GM12878 (cell line): ENCODE measurements around the gene EXD3. TPM values are rescaled to one million over a fixed set of nuclear protein-coding genes. Genes with fewer than 3 reads are reported as not detected.

ENCODE experiments used
- ATAC-seq: fragments of 200-7000 bp; cut with Tn5 transposase; 3 replicates; pipeline ENCODE4 v1.9.1; 2020; ENCODE audit warnings: mild to moderate bottlenecking, moderate library complexity
- BruUV-seq: library from RNA; stranded (reverse); fragments of 400-500 nt; replicated peaks from 2 replicates; lab custom pipeline; 2021; lab: Mats Ljungman, UMichigan
- CTCF ChIA-PET: fragments of 300-600 bp; sonication (Branson Sonifier 250); formaldehyde crosslinking; extraction: SDS; loops from one replicate; lab custom pipeline; 2021; ENCODE audit warnings: inconsistent platforms; lab: Yijun Ruan, JAX
- POLR2A ChIA-PET: fragments of 350-600 bp; formaldehyde crosslinking; extraction: SDS; loops from one replicate; lab custom pipeline; 2021; ENCODE audit warnings: inconsistent platforms; lab: Charles Lee
- RAD21 ChIA-PET: fragments of 300-600 bp; sonication (Branson Sonifier 250); formaldehyde crosslinking; loops from one replicate; lab custom pipeline; 2023; ENCODE audit warnings: antibody characterized with exemption; ENCODE audit not compliant: unreplicated experiment; lab: Charles Lee
- SMC1A ChIA-PET: fragments of 300-600 bp; sonication (Branson Sonifier 250); formaldehyde crosslinking; loops from one replicate; lab custom pipeline; 2023; ENCODE audit not compliant: unreplicated experiment, uncharacterized antibody; lab: Charles Lee
- DNase-seq: peaks from one replicate; pipeline ENCODE4 v3.0.0-alpha.2; 2011; ENCODE audit warnings: low read depth, low spot score
- FAIRE-seq: peaks from 3 replicates; lab custom pipeline; 2011; peaks lifted over from hg19 to GRCh38; lab: Jason Lieb, UNC
- H2AFZ ChIP-seq: 2 replicates; pipeline ENCODE4 v1.6.0; 2011; ENCODE audit warnings: low read depth, low read length, control low read depth; ENCODE audit not compliant: control insufficient read depth
- H3K27ac ChIP-seq: 2 replicates; pipeline ENCODE4 v1.5.1; 2011; ENCODE audit warnings: control low read depth; ENCODE audit not compliant: control insufficient read depth, insufficient read depth
- H3K27me3 ChIP-seq, 2 experiments: replicated peaks in 1 of 2; 2 replicates each; pipeline versions ENCODE4 v1.6.0 to v1.6.1; 2011; ENCODE audit warnings: low read length in 1 of 2; ENCODE audit not compliant: control insufficient read depth in 2 of 2, insufficient read depth in 2 of 2
- H3K36me3 ChIP-seq, 2 experiments: 2 replicates each; pipeline ENCODE4 v1.5.1; 2011; ENCODE audit warnings: low read length in 1 of 2; ENCODE audit not compliant: control insufficient read depth in 2 of 2, insufficient read depth in 2 of 2
- H3K4me1 ChIP-seq: 2 replicates; pipeline ENCODE4 v1.6.1; 2011; ENCODE audit warnings: mild to moderate bottlenecking, low read length, moderate library complexity, mixed read lengths; ENCODE audit not compliant: control insufficient read depth, insufficient read depth
- H3K4me2 ChIP-seq: 2 replicates; pipeline ENCODE4 v1.6.0; 2011; ENCODE audit warnings: control low read depth; ENCODE audit not compliant: control insufficient read depth, insufficient read depth
- H3K4me3 ChIP-seq: fragments of 200-600 bp; sonication (generic); 2 replicates; pipeline ENCODE4 v1.5.1; 2016
- H3K79me2 ChIP-seq: 2 replicates; pipeline ENCODE4 v1.6.0; 2011; ENCODE audit warnings: low read length; ENCODE audit not compliant: control insufficient read depth, insufficient read depth
- H3K9ac ChIP-seq: 2 replicates; pipeline ENCODE4 v1.8.0; 2011; ENCODE audit warnings: low read length, control low read depth, mixed read lengths; ENCODE audit not compliant: control insufficient read depth, insufficient read depth
- H3K9me3 ChIP-seq: replicated peaks from 3 replicates; pipeline ENCODE4 v1.5.1; 2011; ENCODE audit warnings: mild to moderate bottlenecking, low read length; ENCODE audit not compliant: control insufficient read depth, insufficient read depth
- H4K20me1 ChIP-seq: 2 replicates; pipeline ENCODE4 v1.6.0; 2011; ENCODE audit not compliant: control insufficient read depth, insufficient read depth
- BRCA1 ChIP-seq: IDR thresholded peaks from 2 replicates; pipeline ENCODE4 v1.6.1; 2011; ENCODE audit warnings: low read depth, low read length, improper control_type of control experiment
- CREM ChIP-seq: IDR thresholded peaks from 2 replicates; pipeline ENCODE4 v1.6.1; 2014; ENCODE audit warnings: antibody characterized with exemption, low read depth
- PRDM15 ChIP-seq: fragments of 450-650 bp; formaldehyde crosslinking; IDR thresholded peaks from 2 replicates; pipeline ENCODE4 v1.4.0; 2020; ENCODE audit warnings: mild to moderate bottlenecking, moderate library complexity
- STAT3 ChIP-seq: IDR thresholded peaks from 2 replicates; pipeline ENCODE4 v1.6.1; 2011; ENCODE audit warnings: low read depth, low read length, improper control_type of control experiment
- TCF12 ChIP-seq: IDR thresholded peaks from 2 replicates; pipeline ENCODE4 v1.6.1; 2011; ENCODE audit warnings: low read depth, mild to moderate bottlenecking, low read length
- WGBS: methylation state at CpG from one replicate; pipeline ENCODE4 v1.1.6; 2016; ENCODE audit warnings: low lambda C conversion rate; ENCODE audit not compliant: insufficient replicate concordance, insufficient coverage; ENCODE audit errors: missing lambda C conversion rate; 5-methylcytosine and 5-hydroxymethylcytosine counted together
- in situ Hi-C: fragments of 300-500 bp; cut with MboI; formaldehyde crosslinking; loops from 9 replicates; pipeline ENCODE4 v1.14.3; 2018; ENCODE audit warnings: mixed read lengths
- intact Hi-C: fragments of 100-400 bp; cut with micrococcal nuclease; formaldehyde crosslinking; loops from one replicate; pipeline ENCODE4 v1.14.2; 2022; ENCODE audit not compliant: unreplicated experiment
- polyA plus RNA-seq, 11 experiments: library from polyadenylated mRNA; depleted of rRNA in 4 of 11; unstranded in 6 of 11; stranded (reverse) in 5 of 11; fragments of >200 nt; fragmentation: Nextera tagmentation in 4 of 11; fragmentation: Illumina TruSeq in 1 of 11; extraction: Ambion mirVana in 4 of 11; extraction: Trizol in 1 of 11; gene quantifications; 1 replicate in 1 of 11; 2 replicates in 10 of 11; pipeline versions ENCODE4 v1.2.1 to v1.2.3, GENCODE V29; 2011 to 2016; ENCODE audit warnings: inconsistent platforms in 2 of 11, missing spikeins in 2 of 11, low read depth in 1 of 11
- total RNA-seq, 4 experiments: library from RNA; depleted of rRNA in 3 of 4; stranded (reverse); fragments of >200 nt in 3 of 4; fragmentation: Illumina TruSeq in 1 of 4; extraction: Trizol in 1 of 4; gene quantifications; 2 replicates each; pipeline versions ENCODE4 v1.2.1 to v1.2.3, GENCODE V29; 2013 to 2021
- TF ChIP-seq, protein P1 (sequence below): fragments of 150-350 bp; IDR thresholded peaks from 2 replicates; pipeline ENCODE4 v1.6.1; 2014; ENCODE audit warnings: mild to moderate bottlenecking, low read depth, low read length

EXD3 gene
- total and polyA plus RNA-seq, 10 of the 15 experiments (the other 5 are each of a cell fraction or from before 2014, with no cell fraction given): 0.21 to 7.1 (median 3.6) TPM

- TF ChIP-seq PRDM15 (CRISPR knock-in tag) (no peak), CREM (no peak), STAT3 (no peak), BRCA1 (no peak)
These were observed 156.1 kb downstream of the EXD3 start (continued) for GRCh38 chr9:137266585-137267453.

DNA sequence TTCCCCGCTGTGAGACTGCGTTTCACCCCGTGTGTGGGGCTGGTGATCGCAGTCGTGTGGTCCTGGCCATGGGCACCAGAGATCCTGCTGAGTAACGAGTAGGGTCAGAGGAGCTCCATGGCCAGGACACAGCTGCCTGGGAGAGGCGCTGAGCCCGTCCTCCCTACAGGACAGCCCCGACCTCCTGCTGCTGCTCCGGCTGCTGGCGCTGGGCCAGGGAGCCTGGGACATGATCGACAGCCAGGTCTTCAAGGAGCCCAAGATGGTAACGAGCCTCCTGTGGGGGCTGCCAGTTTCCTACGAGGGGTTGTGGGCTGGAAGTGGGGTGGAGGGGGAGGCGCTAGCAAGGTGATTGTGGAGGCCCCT, 156.8 kb downstream of the EXD3 start:
- Histone ChIP-seq H3K27ac (no peak overlapping the region), H2AFZ (no peak overlapping the region), H3K9ac (no peak overlapping the region), H4K20me1 (no peaks in the 10 kb centered on the region), H3K79me2 (0 out of 2 replicates have a peak, but pooled peaks cover 2% of the 10 kb centered on the region), H3K4me1 (peaks cover 17% of the 10 kb centered on the region), H3K27me3 (no peaks in the 10 kb centered on the region), H3K9me3 (no peaks in the 10 kb centered on the region), H3K36me3 (peaks cover 6 to 16% of the 10 kb centered on the region in 2 experiments; a peak in 3 of 4 replicates), H3K4me2 (no peak overlapping the region), H3K4me3 (no peak overlapping the region)
- ChIA-PET POLR2A (interaction anchor here (2.4 kb wide), 1 partner anchor 10 kb away, joined by 13 read pairs; the partner anchor contains the start of gene NELFB), RAD21 (interaction anchor here (1.2 kb wide), 1 partner anchor 29 kb away, joined by 4 read pairs; no protein-coding TSS in a partner anchor), SMC1A (no interaction called here), CTCF (interaction anchor here (0.7 kb wide), 1 partner anchor 25 kb away, joined by 4 read pairs; no protein-coding TSS in a partner anchor)
- DNase-seq: no peak
- BruUV-seq: no TSS peak
- intact Hi-C loops (no loop called here), in situ Hi-C loops (no loop called here)
- no peak for TF ChIP-seq TCF12
- TF ChIP-seq, protein P1, sequence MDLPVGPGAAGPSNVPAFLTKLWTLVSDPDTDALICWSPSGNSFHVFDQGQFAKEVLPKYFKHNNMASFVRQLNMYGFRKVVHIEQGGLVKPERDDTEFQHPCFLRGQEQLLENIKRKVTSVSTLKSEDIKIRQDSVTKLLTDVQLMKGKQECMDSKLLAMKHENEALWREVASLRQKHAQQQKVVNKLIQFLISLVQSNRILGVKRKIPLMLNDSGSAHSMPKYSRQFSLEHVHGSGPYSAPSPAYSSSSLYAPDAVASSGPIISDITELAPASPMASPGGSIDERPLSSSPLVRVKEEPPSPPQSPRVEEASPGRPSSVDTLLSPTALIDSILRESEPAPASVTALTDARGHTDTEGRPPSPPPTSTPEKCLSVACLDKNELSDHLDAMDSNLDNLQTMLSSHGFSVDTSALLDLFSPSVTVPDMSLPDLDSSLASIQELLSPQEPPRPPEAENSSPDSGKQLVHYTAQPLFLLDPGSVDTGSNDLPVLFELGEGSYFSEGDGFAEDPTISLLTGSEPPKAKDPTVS: no peak
- FAIRE-seq: no peak
- no peak for ATAC-seq
- WGBS: 89% methylated on average over 15 of the region's 15 CpGs
